SK-N-SH (cell line): ENCODE measurements around the gene VSTM2A. TPM values are rescaled to one million over a fixed set of nuclear protein-coding genes. Genes with fewer than 3 reads are reported as not detected.
A peak's percentile ranks its signal among the peaks of the same experiment; 100 is the strongest.

Source experiments
- CTCF ChIA-PET: fragments of 300-600, 350-600 bp; formaldehyde crosslinking; extraction: SDS; loops from one replicate; lab custom pipeline; 2021; lab: Yijun Ruan, JAX
- POLR2A ChIA-PET: fragments of 350-600 bp; sonication (Branson Sonifier 250); formaldehyde crosslinking; extraction: SDS; loops from one replicate; lab custom pipeline; 2020; ENCODE audit warnings: antibody characterized with exemption, inconsistent platforms; lab: Yijun Ruan, JAX
- DNase-seq: peaks from one replicate; pipeline ENCODE4 v3.0.0; 2012
- H2AFZ ChIP-seq: fragments of 200-600 bp; sonication (generic); 2 replicates; pipeline ENCODE4 v1.8.1; 2016; ENCODE audit warnings: antibody characterized with exemption, mild to moderate bottlenecking, low read depth
- H3F3A ChIP-seq: fragments of 200-600 bp; sonication (generic); replicated peaks from 2 replicates; pipeline ENCODE3; 2016; ENCODE audit warnings: antibody characterized with exemption, mild to moderate bottlenecking; ENCODE audit not compliant: insufficient read depth
- H3K27ac ChIP-seq, 2 experiments: fragments of 200-500 bp in 1 of 2; fragments of 200-600 bp in 1 of 2; sonication (Bioruptor generic) in 1 of 2; sonication (generic), shearing (Covaris generic) in 1 of 2; 2 replicates each; pipeline versions ENCODE4 v1.5.1 to v1.6.1; 2014 to 2016; ENCODE audit warnings: low read depth in 2 of 2, inconsistent platforms in 1 of 2, low read length in 1 of 2, mild to moderate bottlenecking in 1 of 2, mixed read lengths in 1 of 2
- H3K27me3 ChIP-seq: fragments of 200-600 bp; sonication (generic), shearing (Covaris generic); 2 replicates; pipeline ENCODE4 v1.6.1; 2016; ENCODE audit warnings: mixed run types; ENCODE audit not compliant: insufficient read depth
- H3K36me3 ChIP-seq, 2 experiments: fragments of 200-500 bp in 1 of 2; fragments of 200-600 bp in 1 of 2; sonication (Bioruptor generic) in 1 of 2; sonication (generic) in 1 of 2; replicated peaks in 1 of 2; 2 replicates each; pipeline versions ENCODE3 to v1.5.1; 2014 to 2016; ENCODE audit warnings: low read length in 1 of 2, mild to moderate bottlenecking in 1 of 2; ENCODE audit not compliant: insufficient read depth in 2 of 2, control insufficient read depth in 1 of 2
- H3K4me1 ChIP-seq, 2 experiments: fragments of 200-500 bp in 1 of 2; fragments of 200-600 bp in 1 of 2; sonication (Bioruptor generic) in 1 of 2; sonication (generic), shearing (Covaris generic) in 1 of 2; 2 replicates each; pipeline versions ENCODE4 v1.5.1 to v1.6.1; 2014 to 2016; ENCODE audit warnings: low read depth in 1 of 2, low read length in 1 of 2, mixed run types in 1 of 2; ENCODE audit not compliant: insufficient read depth in 2 of 2, control insufficient read depth in 1 of 2
- H3K4me2 ChIP-seq: fragments of 200-600 bp; sonication (generic), shearing (Covaris generic); 2 replicates; pipeline ENCODE4 v1.6.1; 2017; ENCODE audit warnings: mixed run types
- H3K4me3 ChIP-seq, 2 experiments: fragments of 200-500 bp in 1 of 2; fragments of 200-600 bp in 1 of 2; sonication (Bioruptor generic) in 1 of 2; sonication (generic), shearing (Covaris generic) in 1 of 2; 2 replicates each; pipeline versions ENCODE4 v1.5.1 to v1.8.1; 2014 to 2016; ENCODE audit warnings: low read depth in 2 of 2, inconsistent platforms in 1 of 2, low read length in 1 of 2, mild to moderate bottlenecking in 1 of 2, mixed read lengths in 1 of 2, moderate library complexity in 1 of 2
- H3K79me2 ChIP-seq: fragments of 200-600 bp; sonication (generic); 2 replicates; pipeline ENCODE4 v1.8.1; 2017; ENCODE audit warnings: mild to moderate bottlenecking; ENCODE audit not compliant: insufficient read depth
- H3K9ac ChIP-seq: fragments of 200-600 bp; sonication (generic); 2 replicates; pipeline ENCODE4 v1.6.1; 2017; ENCODE audit warnings: mixed run types
- H3K9me2 ChIP-seq: fragments of 200-600 bp; sonication (generic); 2 replicates; pipeline ENCODE4 v1.6.1; 2017; ENCODE audit warnings: mixed run types
- H3K9me3 ChIP-seq: fragments of 200-600 bp; sonication (generic); 2 replicates; pipeline ENCODE4 v1.6.1; 2017; ENCODE audit warnings: mixed run types, mild to moderate bottlenecking, moderate library complexity
- H4K20me1 ChIP-seq: fragments of 200-600 bp; sonication (generic); 2 replicates; pipeline ENCODE4 v1.6.1; 2017; ENCODE audit warnings: mild to moderate bottlenecking, mixed run types; ENCODE audit not compliant: insufficient read depth
- CHD2 ChIP-seq: fragments of 150-350 bp; IDR thresholded peaks from 2 replicates; pipeline ENCODE4 v1.6.1; 2018; ENCODE audit warnings: low read length; ENCODE audit not compliant: partially characterized antibody
- ELF1 ChIP-seq: IDR thresholded peaks from 2 replicates; pipeline ENCODE4 v1.4.0; 2012
- EP300 ChIP-seq, 2 experiments: IDR thresholded peaks; 2 replicates each; pipeline versions ENCODE4 v1.4.0 to v1.6.1; 2012; ENCODE audit warnings: borderline replicate concordance in 1 of 2, low read depth in 1 of 2, low read length in 1 of 2
- FOSL2 ChIP-seq: IDR thresholded peaks from 2 replicates; pipeline ENCODE4 v1.4.0; 2012; ENCODE audit warnings: low read depth, mild to moderate bottlenecking, moderate library complexity, borderline replicate concordance
- IRF3 ChIP-seq: fragments of 150-350 bp; IDR thresholded peaks from 2 replicates; pipeline ENCODE4 v1.6.1; 2016; ENCODE audit warnings: mild to moderate bottlenecking, low read depth, low read length
- MEF2A ChIP-seq: IDR thresholded peaks from 2 replicates; pipeline ENCODE4 v1.4.0; 2012; ENCODE audit warnings: low read depth, borderline replicate concordance
- NRF1 ChIP-seq: IDR thresholded peaks from 2 replicates; pipeline ENCODE4 v1.6.1; 2012; ENCODE audit warnings: low read depth, mild to moderate bottlenecking, low read length
- POLR2AphosphoS5 ChIP-seq: IDR thresholded peaks from 2 replicates; pipeline ENCODE4 v1.6.1; 2012; ENCODE audit warnings: low read depth, low read length
- RAD21 ChIP-seq: IDR thresholded peaks from 2 replicates; pipeline ENCODE4 v1.6.1; 2012; ENCODE audit warnings: mild to moderate bottlenecking, low read length
- RXRA ChIP-seq: IDR thresholded peaks from 2 replicates; pipeline ENCODE4 v1.4.0; 2012; ENCODE audit warnings: low read depth, mild to moderate bottlenecking, borderline replicate concordance
- SIN3A ChIP-seq: IDR thresholded peaks from 2 replicates; pipeline ENCODE4 v1.6.1; 2012; ENCODE audit warnings: low read depth, mild to moderate bottlenecking, low read length, moderate library complexity, borderline replicate concordance
- TAF1 ChIP-seq: IDR thresholded peaks from 2 replicates; pipeline ENCODE4 v1.6.1; 2012; ENCODE audit warnings: low read depth, mild to moderate bottlenecking, low read length, moderate library complexity, borderline replicate concordance
- TEAD4 ChIP-seq: IDR thresholded peaks from 2 replicates; pipeline ENCODE4 v1.4.0; 2012; ENCODE audit warnings: mild to moderate bottlenecking, borderline replicate concordance; ENCODE audit not compliant: insufficient read depth
- USF1 ChIP-seq: IDR thresholded peaks from 2 replicates; pipeline ENCODE4 v1.4.0; 2012; ENCODE audit warnings: low read depth, borderline replicate concordance
- USF2 ChIP-seq: fragments of 150-350 bp; IDR thresholded peaks from 2 replicates; pipeline ENCODE4 v1.6.1; 2017; ENCODE audit warnings: antibody characterized with exemption, low read length, low read depth, borderline replicate concordance
- YY1 ChIP-seq: IDR thresholded peaks from 2 replicates; pipeline ENCODE4 v1.4.0; 2012; ENCODE audit warnings: low read depth, mild to moderate bottlenecking
- WGBS: methylation state at CpG from one replicate; pipeline ENCODE4 v1.1.6; 2017; ENCODE audit warnings: low lambda C conversion rate; 5-methylcytosine and 5-hydroxymethylcytosine counted together
- polyA plus RNA-seq, 3 experiments: library from polyadenylated mRNA; depleted of rRNA; stranded (reverse); fragments of >200 nt; gene quantifications; 2 replicates each; pipeline ENCODE4 v1.2.3, GENCODE V29; 2012
- TF ChIP-seq, protein P1 (sequence below): fragments of 200-600 bp; sonication (generic); IDR thresholded peaks from 2 replicates; pipeline ENCODE4 v1.6.1; 2017; ENCODE audit warnings: antibody characterized with exemption, mild to moderate bottlenecking, moderate library complexity
- TF ChIP-seq, protein P2 (sequence below): IDR thresholded peaks from 2 replicates; pipeline ENCODE4 v1.4.0; 2012; ENCODE audit warnings: low read depth, borderline replicate concordance
- TF ChIP-seq, protein P3 (sequence below): IDR thresholded peaks from 2 replicates; pipeline ENCODE4 v1.4.0; 2012; ENCODE audit warnings: low read depth

The VSTM2A gene
- polyA plus RNA-seq, 1 of the 3 experiments (the other 2 are of a cell fraction), result not detected

- WGBS, result 15% methylated on average over 3 of the region's 3 CpGs
- H3K9ac ChIP-seq, result no peak overlapping the region
- H3K36me3 ChIP-seq, result no peaks in the 10 kb centered on the region
- no peaks in the 10 kb centered on the region for H3K9me2 ChIP-seq
- no peak overlapping the region for H2AFZ ChIP-seq
- ChIA-PET POLR2A (no interaction called here), CTCF (interaction anchor here (1.4 to 2.2 kb wide), 3 partner anchors 11 to 113 kb away, joined by 3 to 6 read pairs (median 4); no protein-coding TSS in a partner anchor)
- H3K4me2 ChIP-seq, result no peak overlapping the region
- no peaks in the 10 kb centered on the region for H3K79me2 ChIP-seq
- TF ChIP-seq NRF1 (no peak), TAF1 (no peak), RXRA (no peak), TEAD4 (no peak)
- TF ChIP-seq, protein P1, sequence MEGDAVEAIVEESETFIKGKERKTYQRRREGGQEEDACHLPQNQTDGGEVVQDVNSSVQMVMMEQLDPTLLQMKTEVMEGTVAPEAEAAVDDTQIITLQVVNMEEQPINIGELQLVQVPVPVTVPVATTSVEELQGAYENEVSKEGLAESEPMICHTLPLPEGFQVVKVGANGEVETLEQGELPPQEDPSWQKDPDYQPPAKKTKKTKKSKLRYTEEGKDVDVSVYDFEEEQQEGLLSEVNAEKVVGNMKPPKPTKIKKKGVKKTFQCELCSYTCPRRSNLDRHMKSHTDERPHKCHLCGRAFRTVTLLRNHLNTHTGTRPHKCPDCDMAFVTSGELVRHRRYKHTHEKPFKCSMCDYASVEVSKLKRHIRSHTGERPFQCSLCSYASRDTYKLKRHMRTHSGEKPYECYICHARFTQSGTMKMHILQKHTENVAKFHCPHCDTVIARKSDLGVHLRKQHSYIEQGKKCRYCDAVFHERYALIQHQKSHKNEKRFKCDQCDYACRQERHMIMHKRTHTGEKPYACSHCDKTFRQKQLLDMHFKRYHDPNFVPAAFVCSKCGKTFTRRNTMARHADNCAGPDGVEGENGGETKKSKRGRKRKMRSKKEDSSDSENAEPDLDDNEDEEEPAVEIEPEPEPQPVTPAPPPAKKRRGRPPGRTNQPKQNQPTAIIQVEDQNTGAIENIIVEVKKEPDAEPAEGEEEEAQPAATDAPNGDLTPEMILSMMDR, result no peak
- TF ChIP-seq, all 33 proteins: peak for 0
- Histone ChIP-seq H4K20me1 (no peaks in the 10 kb centered on the region), H3K4me1 (peaks cover 0 to 5% of the 10 kb centered on the region in 2 experiments; a peak in 1 of 4 replicates), H3K4me3 (no peak overlapping the region), H3K27ac (no peak overlapping the region), H3K27me3 (peaks cover 16% of the 10 kb centered on the region), H3F3A (no peaks in the 10 kb centered on the region), H3K9me3 (no peaks in the 10 kb centered on the region)
- peak; percentile 21 for DNase-seq
Measured at GRCh38 chr7:54550471-54550870, 8.3 kb downstream of the VSTM2A start.

GRCh38 chr7:54556121-54556520 lies 13.9 kb downstream of the VSTM2A start:
- CTCF ChIA-PET, result interaction anchor here (0.9 to 1.1 kb wide), 2 partner anchors 12 to 24 kb away, joined by 3 read pairs; no protein-coding TSS in a partner anchor
- Histone ChIP-seq H3K36me3 (no peaks in the 10 kb centered on the region), H3K4me2 (no peak overlapping the region), H3K27ac (no peak overlapping the region), H3K4me3 (no peak overlapping the region), H3K27me3 (no peaks in the 10 kb centered on the region), H3K79me2 (no peaks in the 10 kb centered on the region), H3F3A (no peaks in the 10 kb centered on the region), H3K9me3 (no peaks in the 10 kb centered on the region), H2AFZ (no peak overlapping the region), H3K9ac (no peak overlapping the region)
- DNase-seq, result no peak
- 4% methylated on average over 1 of the region's 1 CpG for WGBS
- TF ChIP-seq POLR2AphosphoS5 (no peak), RAD21 (no peak), MEF2A (no peak), YY1 (no peak), FOSL2 (no peak), USF1 (no peak), USF2 (no peak), SIN3A (no peak), ELF1 (no peak), EP300 (IDR thresholded peaks at IDR 0.05; ENCODE audit: borderline replicate concordance in 1 of 2, low read depth in 1 of 2, low read length in 1 of 2) (no peak), TEAD4 (no peak), CHD2 (no peak), IRF3 (no peak)
- TF ChIP-seq, protein P2, sequence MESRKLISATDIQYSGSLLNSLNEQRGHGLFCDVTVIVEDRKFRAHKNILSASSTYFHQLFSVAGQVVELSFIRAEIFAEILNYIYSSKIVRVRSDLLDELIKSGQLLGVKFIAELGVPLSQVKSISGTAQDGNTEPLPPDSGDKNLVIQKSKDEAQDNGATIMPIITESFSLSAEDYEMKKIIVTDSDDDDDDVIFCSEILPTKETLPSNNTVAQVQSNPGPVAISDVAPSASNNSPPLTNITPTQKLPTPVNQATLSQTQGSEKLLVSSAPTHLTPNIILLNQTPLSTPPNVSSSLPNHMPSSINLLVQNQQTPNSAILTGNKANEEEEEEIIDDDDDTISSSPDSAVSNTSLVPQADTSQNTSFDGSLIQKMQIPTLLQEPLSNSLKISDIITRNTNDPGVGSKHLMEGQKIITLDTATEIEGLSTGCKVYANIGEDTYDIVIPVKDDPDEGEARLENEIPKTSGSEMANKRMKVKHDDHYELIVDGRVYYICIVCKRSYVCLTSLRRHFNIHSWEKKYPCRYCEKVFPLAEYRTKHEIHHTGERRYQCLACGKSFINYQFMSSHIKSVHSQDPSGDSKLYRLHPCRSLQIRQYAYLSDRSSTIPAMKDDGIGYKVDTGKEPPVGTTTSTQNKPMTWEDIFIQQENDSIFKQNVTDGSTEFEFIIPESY, result no peak
- TF ChIP-seq, protein P3, sequence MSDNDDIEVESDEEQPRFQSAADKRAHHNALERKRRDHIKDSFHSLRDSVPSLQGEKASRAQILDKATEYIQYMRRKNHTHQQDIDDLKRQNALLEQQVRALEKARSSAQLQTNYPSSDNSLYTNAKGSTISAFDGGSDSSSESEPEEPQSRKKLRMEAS, result no peak
- TF ChIP-seq, all 33 proteins: peak for 0
- Histone ChIP-seq H4K20me1 (no peaks in the 10 kb centered on the region), H3K9me2 (no peaks in the 10 kb centered on the region), H3K4me1 (no peaks in the 10 kb centered on the region)
- POLR2A ChIA-PET, result no interaction called here
